WERI-Rb-1 (cell line): Measurements from ENCODE around the gene ITLN2.

Experiments
- DNase-seq: peaks from one replicate; pipeline ENCODE4 v3.0.0-alpha.2; 2020
- H3K27ac ChIP-seq: fragments of 250-450 bp; sonication (Bioruptor Pico); 2 replicates; pipeline ENCODE4 v1.5.1; 2020; ENCODE audit warnings: mild to moderate bottlenecking, moderate library complexity
- H3K27me3 ChIP-seq: fragments of 250-450 bp; sonication (Bioruptor Pico); 2 replicates; pipeline ENCODE4 v1.5.1; 2021; ENCODE audit warnings: mild to moderate bottlenecking, low read depth, moderate library complexity; ENCODE audit not compliant: insufficient read depth, severe bottlenecking
- H3K36me3 ChIP-seq: fragments of 250-450 bp; sonication (Bioruptor Pico); 2 replicates; pipeline ENCODE4 v1.5.1; 2020; ENCODE audit warnings: mild to moderate bottlenecking, moderate library complexity
- H3K4me3 ChIP-seq: 2 replicates; pipeline ENCODE4 v1.5.1; 2011; ENCODE audit warnings: low read depth, mild to moderate bottlenecking, control low read depth, low read length
- H3K9me3 ChIP-seq: fragments of 250-450 bp; sonication (Bioruptor Pico); 2 replicates; pipeline ENCODE4 v1.5.1; 2021; ENCODE audit warnings: mild to moderate bottlenecking, moderate library complexity; ENCODE audit not compliant: severe bottlenecking
- TF ChIP-seq, protein P1 (sequence below): IDR thresholded peaks from 2 replicates; pipeline ENCODE4 v1.5.1; 2011; ENCODE audit warnings: low read depth, mild to moderate bottlenecking, control low read depth, inconsistent platforms, low read length

Gene ITLN2

DNA sequence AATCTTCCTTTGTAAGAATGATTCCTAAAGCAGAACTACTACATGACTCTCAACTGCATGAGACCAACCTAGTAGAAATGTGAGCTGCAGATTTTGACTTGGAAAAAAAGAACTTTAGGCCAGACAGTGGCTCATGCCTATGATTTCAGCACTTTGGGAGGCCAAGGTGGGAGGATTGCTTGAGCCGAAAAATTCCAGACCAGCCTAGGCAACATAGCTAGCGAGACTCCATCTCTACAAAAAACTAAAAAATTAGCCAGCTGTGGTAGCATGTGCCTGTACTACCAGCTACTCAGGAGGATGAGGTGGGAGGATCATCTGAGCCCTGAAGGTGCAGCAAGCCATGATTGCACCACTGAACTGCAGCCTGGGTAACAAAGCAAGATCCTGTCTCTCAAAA is 24.7 kb upstream of the ITLN2 start:
- H3K4me3 ChIP-seq, result no peak overlapping the region
- H3K27me3 ChIP-seq, result no peaks in the 10 kb centered on the region
- TF ChIP-seq, protein P1, sequence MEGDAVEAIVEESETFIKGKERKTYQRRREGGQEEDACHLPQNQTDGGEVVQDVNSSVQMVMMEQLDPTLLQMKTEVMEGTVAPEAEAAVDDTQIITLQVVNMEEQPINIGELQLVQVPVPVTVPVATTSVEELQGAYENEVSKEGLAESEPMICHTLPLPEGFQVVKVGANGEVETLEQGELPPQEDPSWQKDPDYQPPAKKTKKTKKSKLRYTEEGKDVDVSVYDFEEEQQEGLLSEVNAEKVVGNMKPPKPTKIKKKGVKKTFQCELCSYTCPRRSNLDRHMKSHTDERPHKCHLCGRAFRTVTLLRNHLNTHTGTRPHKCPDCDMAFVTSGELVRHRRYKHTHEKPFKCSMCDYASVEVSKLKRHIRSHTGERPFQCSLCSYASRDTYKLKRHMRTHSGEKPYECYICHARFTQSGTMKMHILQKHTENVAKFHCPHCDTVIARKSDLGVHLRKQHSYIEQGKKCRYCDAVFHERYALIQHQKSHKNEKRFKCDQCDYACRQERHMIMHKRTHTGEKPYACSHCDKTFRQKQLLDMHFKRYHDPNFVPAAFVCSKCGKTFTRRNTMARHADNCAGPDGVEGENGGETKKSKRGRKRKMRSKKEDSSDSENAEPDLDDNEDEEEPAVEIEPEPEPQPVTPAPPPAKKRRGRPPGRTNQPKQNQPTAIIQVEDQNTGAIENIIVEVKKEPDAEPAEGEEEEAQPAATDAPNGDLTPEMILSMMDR, result no peak
- no peaks in the 10 kb centered on the region for H3K9me3 ChIP-seq
- no peaks in the 10 kb centered on the region for H3K36me3 ChIP-seq
- H3K27ac ChIP-seq, result no peak overlapping the region
- DNase-seq, result no peak

DNA sequence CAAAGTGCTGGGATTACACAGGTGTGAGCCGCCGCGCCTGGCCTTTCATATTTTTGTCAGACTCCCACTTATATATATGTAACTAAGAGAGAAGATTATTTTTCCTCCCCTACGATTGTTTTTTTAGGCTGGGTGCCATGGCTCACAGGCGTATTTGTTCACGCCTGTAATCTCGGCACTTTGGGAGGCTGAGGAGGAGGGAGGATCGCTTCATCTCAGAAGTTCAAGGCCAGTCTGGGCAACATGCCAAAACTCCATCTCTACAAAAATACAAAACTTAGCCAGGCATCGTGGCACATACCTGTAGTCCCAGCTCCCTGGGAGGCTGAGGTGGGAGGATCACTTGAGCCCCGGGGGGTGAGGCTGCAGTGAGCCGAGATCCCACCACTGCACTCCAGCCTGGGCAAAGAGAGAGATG is 23.9 kb upstream of the ITLN2 start:
- H3K36me3 ChIP-seq, result no peaks in the 10 kb centered on the region
- H3K27ac ChIP-seq, result no peak overlapping the region
- no peaks in the 10 kb centered on the region for H3K27me3 ChIP-seq
- H3K4me3 ChIP-seq, result no peak overlapping the region
- DNase-seq, result no peak
- no peaks in the 10 kb centered on the region for H3K9me3 ChIP-seq
- TF ChIP-seq, protein P1, result no peak

DNA sequence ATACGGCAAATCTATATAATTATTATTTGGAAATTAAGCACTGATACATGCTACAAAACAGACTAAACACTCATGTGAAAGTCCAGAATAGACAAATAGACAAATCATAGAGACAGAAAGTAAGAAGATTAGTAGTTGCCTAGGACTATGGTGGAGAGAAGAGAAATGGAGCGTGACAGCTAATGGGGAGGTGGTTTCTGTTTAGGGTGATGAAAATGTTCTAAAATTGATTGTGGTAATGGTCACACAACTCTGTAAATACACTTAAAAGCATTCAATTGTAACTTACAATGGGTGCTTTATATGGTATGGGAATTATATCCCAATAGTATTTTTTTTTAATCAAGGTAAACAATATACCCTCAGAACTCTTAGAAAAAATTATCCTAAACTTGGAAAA is 20.4 kb upstream of the ITLN2 start:
- TF ChIP-seq, protein P1, result no peak
- no peak overlapping the region for H3K27ac ChIP-seq
- H3K27me3 ChIP-seq, result peaks cover 26% of the 10 kb centered on the region

DNA sequence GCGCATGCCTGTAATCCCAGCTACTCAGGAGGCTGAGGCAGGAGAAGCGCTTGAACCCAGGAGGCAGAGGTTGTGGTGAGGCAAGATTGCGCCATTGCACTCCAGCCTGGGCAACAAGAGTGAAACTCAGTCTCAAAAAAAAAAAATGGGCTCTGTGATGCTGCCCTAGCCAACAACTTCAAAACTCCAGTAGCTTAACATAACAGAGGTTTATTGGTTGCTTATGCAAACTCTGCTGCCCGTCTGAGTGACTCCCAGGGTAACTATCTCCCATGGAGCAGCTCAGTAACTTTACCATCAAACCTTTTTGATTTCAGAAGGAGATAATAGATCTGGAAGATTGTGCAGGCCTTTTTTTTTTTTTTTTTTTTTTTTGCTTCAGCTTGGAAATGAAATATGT is 18.9 kb upstream of the ITLN2 start:
- no peak for DNase-seq
- TF ChIP-seq, protein P1, result no peak
- no peak overlapping the region for H3K4me3 ChIP-seq
- H3K27ac ChIP-seq, result no peak overlapping the region
- peaks cover 37% of the 10 kb centered on the region for H3K27me3 ChIP-seq
- peaks cover 5% of the 10 kb centered on the region for H3K9me3 ChIP-seq
- no peaks in the 10 kb centered on the region for H3K36me3 ChIP-seq

More for the DNA sequence above, 20.4 kb upstream of the ITLN2 start:
- Histone ChIP-seq H3K36me3 (no peaks in the 10 kb centered on the region), H3K9me3 (peaks cover 5% of the 10 kb centered on the region), H3K4me3 (no peak overlapping the region)
- no peak for DNase-seq

GRCh38 chr1:160972939-160973338 is 18.3 kb upstream of the ITLN2 start:
- DNase-seq, result no peak
- H3K27me3 ChIP-seq, result peaks cover 42% of the 10 kb centered on the region
- no peak overlapping the region for H3K27ac ChIP-seq
- no peak overlapping the region for H3K4me3 ChIP-seq
- TF ChIP-seq, protein P1, result no peak
- H3K36me3 ChIP-seq, result no peaks in the 10 kb centered on the region
- peaks cover 5% of the 10 kb centered on the region for H3K9me3 ChIP-seq

GRCh38 chr1:160971618-160972056 is 17.0 kb upstream of the ITLN2 start:
- TF ChIP-seq, protein P1, result no peak
- Histone ChIP-seq H3K27me3 (peaks cover 55% of the 10 kb centered on the region), H3K4me3 (no peak overlapping the region), H3K36me3 (no peaks in the 10 kb centered on the region), H3K27ac (no peak overlapping the region), H3K9me3 (peaks cover 9% of the 10 kb centered on the region)
- DNase-seq, result no peak
